ENCODE results near the gene CACNA1G. TPM values are rescaled to one million over a fixed set of nuclear protein-coding genes. Genes with fewer than 3 reads are reported as not detected.

CACNA1G gene
- total RNA-seq, 1 donor from 2014 or later: 0.10 TPM

GRCh38 chr17:50632637-50633036 lies 72.1 kb downstream of the CACNA1G start:
- DNase-seq (ENCODE audit: low read depth): no peak

GRCh38 chr17:50633683-50634082 lies 73.2 kb downstream of the CACNA1G start:
- no peak for DNase-seq (ENCODE audit: low read depth)

- DNase-seq (ENCODE audit: low read depth): peak; percentile 48
Measured at GRCh38 chr17:50634224-50634914, 73.9 kb downstream of the CACNA1G start, which contains the start of gene ABCC3. TSS of gene ABCC3 (plus strand) at chr17:50634881. CDS start at chr17:50634937, 56 bp downstream.

- no peak for DNase-seq (ENCODE audit: low read depth)
Measured at GRCh38 chr17:50634915-50635731, 74.6 kb downstream of the CACNA1G start.

- DNase-seq (ENCODE audit: low read depth): no peak
Measured at GRCh38 chr17:50635732-50635981, 75.1 kb downstream of the CACNA1G start.

GRCh38 chr17:50635982-50636803 lies 75.7 kb downstream of the CACNA1G start:
- no peak for DNase-seq (ENCODE audit: low read depth)

- DNase-seq (ENCODE audit: low read depth): no peak
Measured at GRCh38 chr17:50636804-50637195, 76.3 kb downstream of the CACNA1G start.

GRCh38 chr17:50637829-50638605 lies 77.5 kb downstream of the CACNA1G start:
- no peak for DNase-seq (ENCODE audit: low read depth)

GRCh38 chr17:50638606-50638965 lies 78.1 kb downstream of the CACNA1G start:
- no peak for DNase-seq (ENCODE audit: low read depth)

GRCh38 chr17:50638966-50639713 lies 78.6 kb downstream of the CACNA1G start:
- peak; percentile 98 for DNase-seq (ENCODE audit: low read depth)

GRCh38 chr17:50640686-50641351 lies 80.3 kb downstream of the CACNA1G start:
- peak; percentile 39 for DNase-seq (ENCODE audit: low read depth)

GRCh38 chr17:50641357-50641756 lies 80.8 kb downstream of the CACNA1G start:
- DNase-seq (ENCODE audit: low read depth): no peak

- DNase-seq (ENCODE audit: low read depth): no peak
Measured at GRCh38 chr17:50642071-50642721, 81.7 kb downstream of the CACNA1G start.

- peak; percentile 71 for DNase-seq (ENCODE audit: low read depth)
Measured at GRCh38 chr17:50642722-50643656, 82.5 kb downstream of the CACNA1G start.

- no peak for DNase-seq (ENCODE audit: low read depth)
Measured at GRCh38 chr17:50645748-50646682, 85.5 kb downstream of the CACNA1G start.

- DNase-seq (ENCODE audit: low read depth): no peak
Measured at GRCh38 chr17:50647187-50647586, 86.7 kb downstream of the CACNA1G start.

GRCh38 chr17:50649042-50649908 lies 88.8 kb downstream of the CACNA1G start:
- no peak for DNase-seq (ENCODE audit: low read depth)

All from renal cortical epithelial cell (primary cell).